ENCODE data around the gene NDRG2.
"Not testable (repeated sequence)": the region's sequence is repeated elsewhere in the genome, so short reads cannot be mapped to it uniquely, and the experiment has no call there.

Gene NDRG2

GRCh38 chr14:21055432-21056117 lies 30.7 kb upstream of the NDRG2 start:
- no peak for DNase-seq

GRCh38 chr14:21054768-21055145 lies 29.9 kb upstream of the NDRG2 start:
- no peak for DNase-seq

DNA sequence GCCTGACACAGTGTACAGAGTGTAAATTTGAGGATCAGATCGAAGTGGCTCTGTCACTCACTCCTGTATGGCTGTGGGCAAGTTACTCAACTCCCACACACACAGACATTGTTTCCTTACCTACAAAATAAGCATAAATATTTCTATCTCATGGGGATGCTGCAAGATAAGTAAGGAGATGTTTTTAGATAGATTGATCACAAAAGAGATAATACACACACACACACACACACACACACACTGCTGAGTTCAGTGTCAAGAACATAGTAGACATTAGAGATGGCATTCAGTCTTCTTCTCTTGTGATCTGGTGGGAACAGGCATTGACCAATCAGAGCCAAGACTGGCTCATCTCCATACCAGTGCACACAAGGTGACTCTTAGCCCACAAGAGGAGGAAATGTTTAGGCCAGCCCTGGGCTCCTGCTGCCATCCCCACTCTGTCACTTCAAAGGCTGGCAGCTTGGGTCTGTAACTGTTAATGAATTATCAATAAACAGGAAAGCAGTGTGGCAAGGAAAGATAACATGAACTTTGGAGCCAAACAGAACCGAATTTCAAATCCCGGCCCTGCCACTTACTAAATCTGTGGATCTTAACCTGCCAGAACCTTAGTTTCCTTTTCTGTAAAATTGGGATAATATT lies 29.4 kb upstream of the NDRG2 start:
- DNase-seq = no peak

DNA sequence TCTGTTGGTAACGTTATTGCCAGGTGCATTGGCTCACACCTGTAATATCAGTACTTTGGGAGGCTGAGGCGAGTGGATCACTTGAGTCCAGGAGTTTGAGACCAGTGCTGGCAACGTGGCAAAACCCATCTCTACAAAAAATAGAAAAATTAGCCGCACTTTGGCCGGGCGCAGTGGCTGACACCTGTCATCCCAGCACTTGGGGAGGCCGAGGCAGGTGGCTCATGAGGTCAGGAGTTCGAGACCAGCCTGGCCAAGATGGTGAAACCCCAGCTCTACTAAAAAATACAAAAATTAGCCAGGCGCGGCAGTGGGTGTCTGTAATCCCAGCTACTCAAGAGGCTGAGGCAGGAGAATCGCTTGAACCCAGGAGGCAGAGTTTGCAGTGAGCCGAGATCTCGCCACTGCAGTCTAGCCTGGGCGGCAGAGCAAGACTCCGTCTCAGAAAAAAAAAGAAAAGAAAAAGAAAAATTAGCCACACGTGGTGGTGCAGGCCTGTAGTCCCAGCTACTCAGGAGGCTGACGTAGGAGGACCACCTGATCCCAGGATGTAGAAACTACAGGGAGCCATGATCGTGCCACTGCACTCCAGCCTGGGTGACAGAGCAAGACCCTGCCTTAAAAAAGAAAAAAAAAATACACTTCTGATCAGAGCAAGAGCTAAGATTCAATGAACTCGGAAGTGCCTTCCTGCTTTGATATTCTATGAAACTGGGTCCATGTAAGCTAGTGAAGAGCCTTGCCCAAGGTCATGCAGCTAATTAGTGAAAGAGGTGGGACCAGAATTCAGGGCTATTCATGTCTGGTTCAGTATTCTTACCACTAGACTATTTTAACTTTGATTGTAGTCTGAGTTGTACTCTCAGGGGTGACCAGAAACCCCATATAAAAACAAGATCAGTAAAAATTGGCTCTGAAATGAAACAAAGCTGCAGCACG lies 28.6 kb upstream of the NDRG2 start:
- DNase-seq = no peak

GRCh38 chr14:21050597-21050996 lies 25.7 kb upstream of the NDRG2 start:
- no peak for DNase-seq

DNA sequence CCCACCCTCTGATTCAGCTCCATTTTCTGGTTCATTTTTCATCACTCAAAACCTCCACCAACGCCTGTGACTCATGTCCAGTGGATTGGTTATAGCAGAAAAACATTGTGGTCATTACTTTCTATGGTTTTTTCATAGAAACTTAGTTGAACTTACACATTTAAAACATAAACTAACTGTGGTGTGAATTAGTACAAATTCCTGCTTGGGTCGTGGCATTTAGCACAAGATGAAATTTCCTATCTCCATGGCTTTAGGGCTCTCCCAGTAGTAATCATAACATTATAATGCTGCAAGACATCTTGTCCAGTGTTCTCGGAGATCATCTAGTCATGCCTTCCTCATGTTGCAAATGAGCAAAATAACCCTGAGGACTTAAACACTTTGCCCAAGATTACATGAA lies 24.4 kb upstream of the NDRG2 start:
- DNase-seq = no peak

DNA sequence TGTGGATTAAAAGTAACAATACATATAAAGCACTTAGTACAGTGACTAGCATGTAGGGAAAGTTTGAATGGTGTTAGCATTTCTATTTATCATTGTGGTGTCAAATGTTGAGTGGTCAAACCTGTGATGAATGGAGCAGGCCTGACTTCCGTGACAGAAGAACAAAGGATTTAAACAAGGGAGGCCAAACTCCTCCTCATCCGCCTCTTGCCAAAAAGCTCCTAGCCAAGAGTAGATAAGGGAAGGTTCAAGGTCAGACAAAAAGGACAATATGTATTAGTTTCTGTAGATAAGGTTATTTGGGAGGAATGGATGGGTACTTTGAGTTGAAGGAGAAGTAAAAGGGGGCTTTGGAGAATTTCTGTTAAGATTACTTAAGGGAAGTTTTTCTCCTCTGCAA lies 23.8 kb upstream of the NDRG2 start:
- no peak for DNase-seq

GRCh38 chr14:21047378-21047781 lies 22.5 kb upstream of the NDRG2 start:
- no peak for DNase-seq

GRCh38 chr14:21043974-21044618 lies 19.2 kb upstream of the NDRG2 start:
- DNase-seq = no peak

- DNase-seq = no peak
These were observed 18.6 kb upstream of the NDRG2 start for GRCh38 chr14:21043387-21043973.

DNA sequence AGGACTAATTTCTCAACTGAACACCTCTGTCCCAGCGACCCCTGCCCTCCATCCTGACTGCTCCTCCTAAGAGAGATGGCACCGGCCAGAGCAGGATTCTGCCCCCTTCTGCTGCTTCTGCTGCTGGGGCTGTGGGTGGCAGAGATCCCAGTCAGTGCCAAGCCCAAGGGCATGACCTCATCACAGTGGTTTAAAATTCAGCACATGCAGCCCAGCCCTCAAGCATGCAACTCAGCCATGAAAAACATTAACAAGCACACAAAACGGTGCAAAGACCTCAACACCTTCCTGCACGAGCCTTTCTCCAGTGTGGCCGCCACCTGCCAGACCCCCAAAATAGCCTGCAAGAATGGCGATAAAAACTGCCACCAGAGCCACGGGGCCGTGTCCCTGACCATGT lies 18.1 kb upstream of the NDRG2 start:
- DNase-seq = no peak

DNA sequence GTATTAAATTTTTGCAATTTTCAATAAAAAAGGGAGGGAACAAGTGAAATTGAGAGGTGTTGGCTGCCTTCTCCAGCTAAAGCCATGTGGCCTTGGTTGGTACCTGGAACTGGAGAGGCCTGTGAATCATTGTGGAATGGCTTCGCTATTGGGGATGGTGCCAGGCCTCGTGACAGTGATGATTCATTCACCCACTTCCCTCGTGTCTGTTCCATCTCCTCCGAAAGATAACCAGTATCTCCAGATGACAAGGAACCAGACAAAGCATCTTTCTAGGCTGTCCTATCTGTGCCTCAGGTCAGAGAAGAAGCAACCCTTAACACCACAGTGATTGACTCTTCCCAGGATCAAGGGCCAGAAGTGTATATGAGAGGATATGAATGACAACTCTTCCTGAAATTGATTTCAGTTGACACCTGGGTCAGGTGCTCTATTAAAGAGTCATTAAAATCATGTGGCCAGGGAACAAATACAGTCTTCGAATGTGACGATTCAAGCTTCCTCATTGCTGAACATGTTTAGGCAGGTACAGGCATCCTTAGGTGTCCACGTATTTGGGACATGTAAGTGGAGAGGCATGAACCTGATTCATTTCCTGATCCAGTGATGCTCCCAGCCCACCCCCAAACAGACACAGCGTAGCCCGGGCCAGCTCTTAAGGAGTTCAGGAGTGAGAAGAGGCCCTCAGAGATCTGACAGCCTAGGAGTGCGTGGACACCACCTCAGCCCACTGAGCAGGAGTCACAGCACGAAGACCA lies 17.0 kb upstream of the NDRG2 start, which contains the start of gene RNASE7:
Gene RNASE7 (plus strand): TSS at position 687 of the 758 bp plus-strand sequence. CDS start 631 bp downstream, outside the sequence.
- no peak for DNase-seq

DNA sequence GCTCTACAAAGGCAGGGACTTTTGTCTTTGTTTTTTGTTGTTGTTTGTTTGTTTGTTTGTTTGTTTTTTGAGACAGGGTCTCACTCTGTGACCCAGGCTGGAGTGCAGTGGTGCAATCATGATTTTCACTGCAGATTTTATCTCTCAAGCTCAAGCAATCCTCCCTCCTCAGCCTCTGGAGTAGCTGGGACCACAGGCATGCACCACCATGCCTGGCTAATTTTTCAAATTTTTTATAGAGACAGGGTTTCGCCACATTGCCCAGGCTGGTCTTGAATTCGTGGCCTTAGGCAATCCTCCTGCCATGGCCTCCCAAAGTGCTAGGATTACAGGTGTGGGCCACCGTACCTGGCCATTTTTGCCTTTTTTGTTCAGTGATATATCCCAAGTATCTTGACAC lies 16.1 kb upstream of the NDRG2 start:
- not testable (repeated sequence) for DNase-seq

GRCh38 chr14:21040370-21040925 lies 15.6 kb upstream of the NDRG2 start:
- DNase-seq = no peak

GRCh38 chr14:21039585-21040369 lies 14.9 kb upstream of the NDRG2 start:
- no peak for DNase-seq

GRCh38 chr14:21038441-21039422 lies 13.9 kb upstream of the NDRG2 start:
- no peak for DNase-seq

- DNase-seq = no peak
These were observed 12.3 kb upstream of the NDRG2 start for GRCh38 chr14:21037156-21037555.

DNA sequence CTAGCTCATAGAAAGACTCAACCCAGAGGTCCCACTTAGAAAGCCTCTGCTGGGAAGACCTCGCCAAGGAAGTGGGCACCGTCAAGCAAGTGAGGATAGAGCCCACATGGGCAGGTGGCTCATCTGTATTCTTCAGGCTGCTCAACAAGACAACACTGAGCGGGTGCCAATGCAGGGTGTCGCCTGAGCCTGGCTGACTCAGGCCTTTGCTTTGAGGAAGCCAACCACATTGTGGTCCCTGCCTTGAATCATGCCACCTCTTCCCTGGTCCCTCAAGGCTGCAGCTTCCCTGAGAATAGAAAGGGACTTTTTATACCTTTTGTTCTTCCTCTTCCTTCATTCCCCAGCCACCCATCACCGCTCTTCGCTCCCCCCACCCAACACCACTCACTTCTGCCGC lies 11.9 kb upstream of the NDRG2 start:
- no peak for DNase-seq

GRCh38 chr14:21034707-21035106 lies 9.8 kb upstream of the NDRG2 start, which contains the start of gene RNASE13:
Gene RNASE13, minus strand, starts transcription at chr14:21034807. Its CDS starts 519 bp downstream, at chr14:21034288.
- no peak for DNase-seq

Measured in activated CD4-positive, CD25-positive, alpha-beta regulatory T cell (primary cell).